GM18868 (cell line): ENCODE data around the gene DCAF4L1.

Source experiments
- ATAC-seq: cut with Tn5 transposase; IDR thresholded peaks from one replicate; pipeline ENCODE4 v1.9.1; 2021; ENCODE audit warnings: mild to moderate bottlenecking, moderate library complexity; ENCODE audit not compliant: unreplicated experiment

The DCAF4L1 gene

GRCh38 chr4:41990365-41991111, 9.0 kb downstream of the DCAF4L1 start, which contains the start of gene SLC30A9:
Gene SLC30A9, plus strand, starts transcription at chr4:41990530. Its CDS starts 122 bp downstream, at chr4:41990652.
- peak; percentile 99 for ATAC-seq

DNA sequence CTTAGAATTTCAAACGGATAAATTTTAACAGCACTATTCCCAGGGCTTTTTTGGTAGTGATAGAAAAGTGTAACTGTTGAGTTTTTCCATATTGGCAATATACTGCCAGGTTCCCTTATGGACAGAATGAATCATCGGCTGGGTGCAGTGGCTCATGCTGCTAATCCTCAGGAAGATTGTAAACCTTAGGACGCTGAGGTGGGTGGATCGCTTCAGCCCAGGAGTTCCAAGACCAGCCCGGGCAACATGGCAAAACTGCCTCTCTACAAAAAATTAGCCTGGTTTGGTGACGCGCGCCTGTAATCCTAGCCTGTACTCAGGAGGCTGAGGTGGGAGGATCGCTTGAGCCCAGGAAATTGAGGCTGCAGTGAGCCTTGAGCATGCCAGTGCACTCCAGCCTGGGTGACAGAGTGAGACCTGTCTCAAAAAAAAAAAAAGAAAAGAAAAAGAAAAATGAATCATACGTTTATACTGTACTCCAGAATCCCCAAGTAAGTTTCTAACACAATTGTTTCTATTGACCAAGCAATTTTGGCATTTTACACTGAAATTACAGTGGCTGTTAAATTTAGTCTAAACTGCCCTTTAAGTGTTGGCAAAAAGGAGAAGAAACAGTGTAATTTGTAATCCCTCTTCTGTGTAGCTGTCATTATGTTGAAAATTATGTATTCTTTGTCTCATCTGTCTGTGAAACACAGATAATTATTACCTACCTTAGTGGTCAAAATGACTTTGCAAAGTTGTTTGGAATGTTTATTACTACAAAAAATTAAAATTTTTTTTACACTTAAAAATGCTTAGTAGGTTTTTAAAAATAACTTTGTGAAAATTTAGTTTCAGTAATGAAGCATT, 10.6 kb downstream of the DCAF4L1 start:
- no peak for ATAC-seq

- ATAC-seq: no peak
Observed at GRCh38 chr4:41992967-41993857, 11.7 kb downstream of the DCAF4L1 start.

DNA sequence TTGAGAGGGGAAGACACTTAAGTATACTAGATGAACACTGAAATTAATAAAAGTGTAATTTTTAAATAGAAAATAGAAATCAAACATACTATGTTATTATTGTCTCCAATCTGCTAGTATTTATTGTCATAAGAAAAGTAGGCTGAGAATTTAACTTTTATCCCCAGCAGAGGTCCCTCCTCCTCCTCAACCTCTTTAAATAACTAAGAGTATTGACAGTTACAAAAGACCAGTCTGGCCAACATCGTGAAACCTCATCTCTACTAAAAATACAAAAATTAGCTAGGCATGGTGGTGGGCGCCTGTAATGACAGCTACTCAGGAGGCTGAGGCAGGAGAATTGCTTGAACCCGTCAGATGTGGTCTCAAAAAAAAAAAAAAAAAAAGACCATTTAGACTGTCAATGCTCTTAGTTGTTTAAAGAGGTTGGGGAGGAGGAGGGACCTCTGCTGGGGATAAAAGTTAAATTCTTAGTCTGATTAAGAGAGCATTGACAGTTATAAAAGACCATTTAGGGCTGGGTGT, 13.0 kb downstream of the DCAF4L1 start:
- no peak for ATAC-seq

DNA sequence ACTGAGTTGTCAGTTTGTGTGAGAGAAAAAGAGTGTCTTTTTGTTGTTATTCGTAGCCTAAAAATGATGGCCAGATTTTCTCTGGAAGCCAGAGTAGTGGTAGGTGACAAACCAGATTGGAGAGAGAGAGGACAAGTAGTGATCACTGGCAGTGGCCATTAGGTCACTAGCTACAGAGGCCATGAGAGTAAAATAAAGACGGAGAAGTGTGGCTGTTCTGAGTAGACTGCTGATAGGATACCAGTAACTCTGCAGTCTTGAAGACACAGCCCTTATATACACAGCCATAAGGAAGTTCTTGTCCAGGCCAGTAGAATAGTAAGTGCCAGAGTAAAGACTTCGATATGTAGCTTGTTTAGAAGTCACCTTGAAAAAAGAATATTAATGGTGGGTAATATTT, 16.5 kb downstream of the DCAF4L1 start:
- no peak for ATAC-seq

DNA sequence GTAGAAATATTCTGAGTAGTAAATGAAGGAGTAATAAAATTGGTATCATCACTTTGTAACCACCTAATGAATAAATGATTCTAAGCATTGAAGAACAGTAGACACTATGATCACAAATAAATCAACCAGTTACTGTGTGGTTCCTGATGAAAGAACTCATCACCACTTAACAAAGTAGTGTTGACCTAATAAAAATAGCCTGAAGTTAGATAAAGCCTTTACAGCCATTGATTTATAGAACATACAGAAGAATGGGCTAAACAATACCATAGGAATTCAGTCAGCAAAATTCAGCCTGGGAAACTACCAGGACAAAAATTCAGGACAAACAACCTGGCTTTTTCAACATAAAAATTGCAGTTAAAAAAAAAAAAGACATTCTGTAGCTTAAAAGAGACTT, 17.8 kb downstream of the DCAF4L1 start:
- ATAC-seq: no peak

DNA sequence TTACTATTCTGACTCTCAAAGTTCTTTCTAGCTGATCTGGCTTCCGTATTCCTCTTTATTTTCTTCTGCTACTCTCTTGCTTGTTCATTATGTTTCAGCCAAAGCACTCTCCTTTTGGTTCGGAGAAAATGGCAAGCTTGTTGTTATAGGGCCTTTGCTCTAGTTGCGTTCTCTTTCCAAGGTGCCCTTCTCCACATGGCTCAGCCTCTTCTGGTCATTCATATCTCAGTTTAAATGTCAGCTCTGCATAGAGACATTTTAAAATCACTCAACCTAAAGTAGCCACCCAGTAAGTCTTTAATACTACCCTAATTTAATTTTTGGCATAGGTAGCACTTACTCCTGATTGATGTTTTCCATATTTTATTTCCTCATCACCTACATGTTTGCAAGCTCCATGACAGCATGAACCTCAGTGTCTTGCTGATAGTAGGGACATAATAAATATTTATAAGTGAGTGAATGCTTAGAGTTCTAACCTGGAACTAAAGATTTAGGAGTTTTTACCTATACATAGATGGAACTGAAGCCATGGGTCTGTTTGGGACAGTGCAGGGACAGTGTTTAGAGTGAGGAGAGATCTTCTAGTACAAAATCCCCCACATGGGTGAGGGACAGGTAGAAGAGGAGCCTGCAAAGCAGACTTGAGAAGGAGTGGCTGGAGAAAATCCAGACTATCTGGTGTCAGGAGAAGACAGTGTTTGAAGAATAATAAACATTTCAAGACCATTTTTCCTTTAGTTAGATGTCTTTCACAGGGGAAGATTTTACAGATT, 26.6 kb downstream of the DCAF4L1 start:
- ATAC-seq: no peak

DNA sequence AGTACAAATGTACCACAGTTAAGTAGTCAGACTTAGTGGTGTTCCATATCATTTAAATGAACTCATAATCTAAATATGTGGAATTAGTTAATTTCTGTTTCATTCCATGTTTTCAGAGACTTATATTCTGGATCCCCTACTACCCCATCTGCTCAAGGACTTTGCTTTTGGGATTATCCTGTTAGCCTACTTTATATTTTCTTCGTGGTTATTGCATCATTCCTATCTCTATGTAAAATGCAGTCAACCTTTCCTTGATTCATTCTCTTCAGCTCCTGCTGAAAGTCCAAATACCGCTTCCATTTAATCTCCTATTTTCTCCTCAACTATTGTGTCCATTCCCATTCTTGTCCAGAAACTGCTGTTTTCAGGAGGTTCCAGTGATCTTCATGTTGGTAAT, 33.9 kb downstream of the DCAF4L1 start:
- ATAC-seq: no peak

- no peak for ATAC-seq
Observed at GRCh38 chr4:42018451-42018850, 36.9 kb downstream of the DCAF4L1 start.
